HepG2 (cell line): ENCODE measurements around the gene CEP128. TPM values are rescaled to one million over a fixed set of nuclear protein-coding genes. Genes with fewer than 3 reads are reported as not detected.

Experiments used
- CREB3 ChIP-seq: sonication (generic); formaldehyde crosslinking; IDR thresholded peaks from 2 replicates; pipeline ENCODE4 v1.5.0; 2020; ENCODE audit warnings: missing genetic modification reagents
- HBP1 ChIP-seq: IDR thresholded peaks from 2 replicates; pipeline ENCODE4 v1.6.1; 2016; ENCODE audit warnings: low read depth, control low read depth
- IRF2 ChIP-seq: IDR thresholded peaks from 2 replicates; pipeline ENCODE4 v1.6.1; 2018; ENCODE audit warnings: missing genetic modification reagents, missing compliant biosample characterization
- KDM5B ChIP-seq: sonication (generic); formaldehyde crosslinking; IDR thresholded peaks from 2 replicates; pipeline ENCODE4 v1.4.0; 2020; ENCODE audit warnings: missing genetic modification reagents, mild to moderate bottlenecking, borderline replicate concordance
- NFYC ChIP-seq: IDR thresholded peaks from 2 replicates; pipeline ENCODE4 v1.6.1; 2016; ENCODE audit warnings: missing genetic modification reagents, missing compliant biosample characterization
- NR2F6 ChIP-seq, 2 experiments: IDR thresholded peaks; 2 replicates each; pipeline ENCODE4 v1.6.1; 2016; ENCODE audit warnings: antibody characterized with exemption in 1 of 2, mild to moderate bottlenecking in 1 of 2
- PHF5A ChIP-seq: IDR thresholded peaks from one replicate; pipeline ENCODE4 v1.6.1; 2018; ENCODE audit warnings: low read depth, missing genetic modification reagents; ENCODE audit not compliant: unreplicated experiment
- POGK ChIP-seq: sonication (generic); formaldehyde crosslinking; conservative IDR thresholded peaks from 2 replicates; pipeline ENCODE4 v1.8.0; 2022; ENCODE audit warnings: mild to moderate bottlenecking, moderate library complexity, missing genetic modification reagents
- RXRB ChIP-seq: IDR thresholded peaks from 2 replicates; pipeline ENCODE4 v1.6.1; 2016; ENCODE audit warnings: borderline replicate concordance, missing genetic modification reagents, missing compliant biosample characterization
- TARDBP ChIP-seq: sonication (generic); formaldehyde crosslinking; IDR thresholded peaks from 2 replicates; pipeline ENCODE4 v1.8.0; 2022; ENCODE audit warnings: mild to moderate bottlenecking, missing genetic modification reagents
- ZBTB34 ChIP-seq: sonication (generic); formaldehyde crosslinking; IDR thresholded peaks from 2 replicates; pipeline ENCODE4 v1.8.0; 2022; ENCODE audit warnings: mild to moderate bottlenecking, missing genetic modification reagents
- ZFX ChIP-seq: sonication (generic); formaldehyde crosslinking; IDR thresholded peaks from 2 replicates; pipeline ENCODE4 v1.4.0; 2020; ENCODE audit warnings: mild to moderate bottlenecking, low read depth, missing genetic modification reagents, moderate library complexity
- ZGPAT ChIP-seq: IDR thresholded peaks from 2 replicates; pipeline ENCODE4 v1.6.1; 2016; ENCODE audit warnings: mild to moderate bottlenecking
- ZNF143 ChIP-seq: sonication (generic); formaldehyde crosslinking; IDR thresholded peaks from 2 replicates; pipeline ENCODE4 v1.4.0; 2020; ENCODE audit warnings: missing genetic modification reagents
- ZNF362 ChIP-seq: sonication (generic); formaldehyde crosslinking; IDR thresholded peaks from 2 replicates; pipeline ENCODE4 v1.4.0; 2020; ENCODE audit warnings: missing genetic modification reagents, mild to moderate bottlenecking, borderline replicate concordance
- ZNF513 ChIP-seq: sonication (generic); formaldehyde crosslinking; conservative IDR thresholded peaks from 2 replicates; pipeline ENCODE4 v1.5.0; 2020; ENCODE audit warnings: missing genetic modification reagents
- ZNF891 ChIP-seq: sonication (generic); formaldehyde crosslinking; IDR thresholded peaks from 2 replicates; pipeline ENCODE4 v1.5.0; 2020; ENCODE audit warnings: mild to moderate bottlenecking, missing genetic modification reagents
- polyA plus RNA-seq, 8 experiments: library from polyadenylated mRNA; depleted of rRNA in 3 of 8; stranded (reverse) in 7 of 8; unstranded in 1 of 8; fragments of >200 nt; fragmentation: Illumina TruSeq in 4 of 8; extraction: Trizol in 4 of 8; gene quantifications; 2 replicates each; pipeline versions ENCODE4 v1.2.1 to v1.2.3, GENCODE V29; 2011 to 2016; ENCODE audit warnings: low read depth in 4 of 8, missing spikeins in 1 of 8, mixed read lengths in 1 of 8; ENCODE audit not compliant: insufficient read depth in 1 of 8
- total RNA-seq, 5 experiments: library from RNA; depleted of rRNA; stranded (reverse); fragments of >200 nt; fragmentation: Illumina TruSeq; extraction: Trizol; gene quantifications; 2 replicates each; pipeline ENCODE4 v1.2.3, GENCODE V29; 2016; ENCODE audit warnings: low read depth in 1 of 5

Gene CEP128
- total and polyA plus RNA-seq, 2 of the 13 experiments (the other 11 are each of a cell fraction or from before 2014, with no cell fraction given) = 1.3 to 7.5 TPM

GRCh38 chr14:80941241-80942185 lies at the start of gene CEP128 (continued):
- peak; percentile 69; the same call in 1 of the 2 replicates for TF ChIP-seq IRF2
- TF ChIP-seq ZFX (CRISPR knock-in tag) = peak; percentile 68
- peak; percentile 19; the same call in 1 of the 2 replicates for TF ChIP-seq RXRB (CRISPR knock-in tag)
- TF ChIP-seq ZNF891 (CRISPR knock-in tag) = peak; percentile 51; the same call in 1 of the 2 replicates
- TF ChIP-seq ZNF362 = peak; percentile 99
- TF ChIP-seq TARDBP = peak; percentile 54; the same call in 1 of the 2 replicates
- TF ChIP-seq POGK (CRISPR knock-in tag) = 0 out of 2 replicates have a peak, but pooled peaks have one; percentile 27
- TF ChIP-seq ZGPAT (CRISPR knock-in tag) = peak; percentile 27; the same call in 1 of the 2 replicates
- no peak for TF ChIP-seq CREB3 (CRISPR knock-in tag)
- TF ChIP-seq NR2F6 (IDR thresholded peaks at IDR 0.05) = no peak; the same call in 1 of the 2 replicates
- no peak; the same call in 1 of the 2 replicates for TF ChIP-seq NR2F6 (CRISPR knock-in tag; IDR thresholded peaks at IDR 0.05)
- 0 out of 2 replicates have a peak, but pooled peaks have one; percentile 22 for TF ChIP-seq KDM5B (CRISPR knock-in tag)
- no peak for TF ChIP-seq ZBTB34
- no peak; the same call in 1 of the 2 replicates for TF ChIP-seq ZNF513 (CRISPR knock-in tag)
- peak; percentile 25; the same call in 1 of the 2 replicates for TF ChIP-seq NFYC
- no peak for TF ChIP-seq PHF5A (CRISPR knock-in tag)
- peak; percentile 96 for TF ChIP-seq HBP1 (CRISPR knock-in tag)
- peak; percentile 99 for TF ChIP-seq ZNF143
